IMR-90 (cell line): ENCODE measurements around the gene NDUFB11. TPM values are rescaled to one million over a fixed set of nuclear protein-coding genes. Genes with fewer than 3 reads are reported as not detected.
A peak's percentile ranks its signal among the peaks of the same experiment; 100 is the strongest.

ENCODE experiments used
- ATAC-seq: fragments of 200-7000 bp; cut with Tn5 transposase; 2 replicates; pipeline ENCODE4 v1.9.1; 2020; ENCODE audit warnings: low read depth, mild to moderate bottlenecking, moderate library complexity
- BruUV-seq: library from RNA; stranded (reverse); fragments of 400-500 nt; replicated peaks from 2 replicates; lab custom pipeline; 2021; lab: Mats Ljungman, UMichigan
- CTCF ChIA-PET: fragments of 300-600 bp; formaldehyde crosslinking; extraction: SDS; loops from one replicate; lab custom pipeline; 2021; ENCODE audit warnings: antibody characterized with exemption; lab: Yijun Ruan, JAX
- POLR2A ChIA-PET: fragments of 300-600 bp; sonication (Branson Sonifier 250); formaldehyde crosslinking; loops from one replicate; lab custom pipeline; 2022; ENCODE audit warnings: antibody characterized with exemption; ENCODE audit not compliant: unreplicated experiment; lab: Charles Lee
- DNase-seq: peaks from one replicate; pipeline ENCODE4 v3.0.0; 2013
- H2AFZ ChIP-seq: replicated peaks from 2 replicates; pipeline ENCODE3; 2013; ENCODE audit warnings: low read length, mild to moderate bottlenecking; ENCODE audit not compliant: poor library complexity
- H2AK5ac ChIP-seq: 2 replicates; pipeline ENCODE4 v1.6.1; 2013; ENCODE audit warnings: low read depth, low read length, inconsistent platforms
- H2AK9ac ChIP-seq: replicated peaks from 2 replicates; pipeline ENCODE3; 2013; ENCODE audit warnings: mild to moderate bottlenecking, low read depth, low read length, moderate library complexity; ENCODE audit not compliant: poor library complexity
- H2BK120ac ChIP-seq: 2 replicates; pipeline ENCODE4 v1.6.1; 2013; ENCODE audit warnings: low read depth, low read length, inconsistent platforms
- H2BK15ac ChIP-seq: 3 replicates; pipeline ENCODE4 v1.6.1; 2013; ENCODE audit warnings: low read depth, low read length, inconsistent platforms
- H2BK20ac ChIP-seq: 2 replicates; pipeline ENCODE4 v1.6.1; 2013; ENCODE audit warnings: low read depth, mild to moderate bottlenecking, inconsistent platforms, low read length, moderate library complexity
- H2BK5ac ChIP-seq: 2 replicates; pipeline ENCODE4 v1.6.1; 2013; ENCODE audit warnings: mild to moderate bottlenecking, low read depth, low read length, inconsistent platforms; ENCODE audit not compliant: poor library complexity, severe bottlenecking
- H3K14ac ChIP-seq: replicated peaks from 2 replicates; pipeline ENCODE4 v1.6.1; 2013; ENCODE audit warnings: low read depth, low read length, inconsistent platforms
- H3K18ac ChIP-seq: 2 replicates; pipeline ENCODE4 v1.6.1; 2013; ENCODE audit warnings: low read depth, low read length, control low read depth
- H3K23ac ChIP-seq: 2 replicates; pipeline ENCODE4 v1.6.1; 2013; ENCODE audit warnings: low read depth, low read length, inconsistent platforms
- H3K27ac ChIP-seq: 2 replicates; pipeline ENCODE4 v1.5.1; 2013; ENCODE audit warnings: mild to moderate bottlenecking, control low read depth, low read length; ENCODE audit not compliant: insufficient read depth
- H3K27me3 ChIP-seq: 2 replicates; pipeline ENCODE4 v1.6.1; 2013; ENCODE audit warnings: low read length; ENCODE audit not compliant: control insufficient read depth, insufficient read depth
- H3K36me3 ChIP-seq: 2 replicates; pipeline ENCODE4 v1.6.1; 2013; ENCODE audit warnings: low read length, mixed read lengths; ENCODE audit not compliant: control insufficient read depth, insufficient read depth
- H3K4ac ChIP-seq: 2 replicates; pipeline ENCODE4 v1.6.1; 2013; ENCODE audit warnings: low read depth, low read length, inconsistent platforms
- H3K4me1 ChIP-seq: 2 replicates; pipeline ENCODE4 v1.6.1; 2013; ENCODE audit warnings: low read length, mixed read lengths; ENCODE audit not compliant: control insufficient read depth, insufficient read depth
- H3K4me2 ChIP-seq: 2 replicates; pipeline ENCODE4 v1.6.1; 2013; ENCODE audit warnings: low read depth, mild to moderate bottlenecking, control low read depth, low read length, moderate library complexity
- H3K4me3 ChIP-seq: 2 replicates; pipeline ENCODE4 v1.5.1; 2013; ENCODE audit warnings: low read depth, mild to moderate bottlenecking, control low read depth, low read length, moderate library complexity; ENCODE audit not compliant: insufficient read depth
- H3K56ac ChIP-seq: 2 replicates; pipeline ENCODE4 v1.6.1; 2013; ENCODE audit warnings: low read length, inconsistent platforms; ENCODE audit not compliant: insufficient read depth; ENCODE audit errors: extremely low read depth
- H3K79me1 ChIP-seq, 2 experiments: 2 replicates each; pipeline ENCODE4 v1.6.1; 2013; ENCODE audit warnings: low read length in 2 of 2, inconsistent platforms in 1 of 2, low read depth in 1 of 2
- H3K9ac ChIP-seq: 2 replicates; pipeline ENCODE4 v1.6.1; 2013; ENCODE audit warnings: low read depth, low read length, control low read depth
- H3K9me1 ChIP-seq: 2 replicates; pipeline ENCODE4 v1.6.1; 2013; ENCODE audit warnings: low read length, inconsistent platforms; ENCODE audit not compliant: insufficient read depth
- H3K9me3 ChIP-seq: 2 replicates; pipeline ENCODE4 v1.6.1; 2013; ENCODE audit warnings: low read length; ENCODE audit not compliant: control insufficient read depth, insufficient read depth
- H4K20me1 ChIP-seq: 2 replicates; pipeline ENCODE4 v1.6.1; 2013; ENCODE audit warnings: low read length, inconsistent platforms; ENCODE audit not compliant: insufficient read depth
- H4K5ac ChIP-seq: 2 replicates; pipeline ENCODE4 v1.6.1; 2013; ENCODE audit warnings: mild to moderate bottlenecking, low read depth, low read length, control low read depth
- H4K8ac ChIP-seq, 2 experiments: 2 replicates each; pipeline ENCODE4 v1.6.1; 2013; ENCODE audit warnings: low read depth in 2 of 2, low read length in 2 of 2, control low read depth in 1 of 2, inconsistent platforms in 1 of 2
- H4K91ac ChIP-seq: 2 replicates; pipeline ENCODE4 v1.6.1; 2013; ENCODE audit warnings: low read depth, low read length, inconsistent platforms; ENCODE audit not compliant: insufficient read depth
- MAFK ChIP-seq: IDR thresholded peaks from 2 replicates; pipeline ENCODE4 v1.6.1; 2012; ENCODE audit warnings: low read depth, low read length, improper control_type of control experiment
- MAZ ChIP-seq: IDR thresholded peaks from 2 replicates; pipeline ENCODE4 v1.6.1; 2012; ENCODE audit warnings: low read depth, mild to moderate bottlenecking, low read length, improper control_type of control experiment, moderate library complexity, borderline replicate concordance
- NFE2L2 ChIP-seq: fragments of 150-350 bp; IDR thresholded peaks from 2 replicates; pipeline ENCODE4 v1.6.1; 2016; ENCODE audit warnings: low read depth, mild to moderate bottlenecking, low read length
- RAD21 ChIP-seq: IDR thresholded peaks from 2 replicates; pipeline ENCODE4 v1.6.1; 2012; ENCODE audit warnings: low read length, improper control_type of control experiment
- SMC3 ChIP-seq: fragments of 150-350 bp; IDR thresholded peaks from 2 replicates; pipeline ENCODE4 v1.6.1; 2016; ENCODE audit warnings: low read depth, mild to moderate bottlenecking, antibody characterized with exemption, low read length, moderate library complexity
- WGBS, 2 experiments: methylation state at CpG; one replicate each; pipeline versions ENCODE4 v1.1.5 to v1.1.7; 2013; ENCODE audit warnings: missing lambda C conversion rate in 2 of 2; ENCODE audit not compliant: insufficient read length in 1 of 2; ENCODE audit errors: extremely low coverage in 2 of 2; 5-methylcytosine and 5-hydroxymethylcytosine counted together
- dilution Hi-C: fragments of 300-500 bp; cut with HindIII; formaldehyde crosslinking; loops from one replicate; pipeline ENCODE4 v1.14.3; 2018; ENCODE audit warnings: low sequenced_read_pairs; ENCODE audit not compliant: unreplicated experiment
- in situ Hi-C: fragments of 300-500 bp; cut with MboI; formaldehyde crosslinking; loops from 3 replicates; pipeline ENCODE4 v1.14.3; 2019; ENCODE audit warnings: low sequenced_read_pairs, inconsistent platforms, mixed read lengths
- intact Hi-C: fragments of 100-400 bp; cut with micrococcal nuclease; formaldehyde crosslinking; loops from 2 replicates; pipeline ENCODE4 v1.10.0; 2022
- microRNA-seq, 2 experiments: library from miRNA; stranded (forward) in 1 of 2; unstranded in 1 of 2; fragments of 10-50 nt in 1 of 2; fragments of <30 nt in 1 of 2; gene quantifications in 1 of 2; microRNA quantifications in 1 of 2; one replicate each; pipeline versions ENCODE3 to v1.1.0; 2013 to 2020; ENCODE audit not compliant: insufficient read depth in 1 of 2, insufficient read length in 1 of 2, unreplicated experiment in 1 of 2
- polyA plus RNA-seq, 3 experiments: library from polyadenylated mRNA; depleted of rRNA; stranded (reverse); fragments of >200 nt; gene quantifications; 2 replicates each; pipeline ENCODE4 v1.2.3, GENCODE V29; 2012; ENCODE audit warnings: low replicate concordance in 1 of 3
- small RNA-seq, 5 experiments: library from RNA; depleted of rRNA; stranded (forward); fragments of <200 nt; gene quantifications; one replicate each; pipeline ENCODE3, GENCODE V24; 2012
- total RNA-seq: library from RNA; depleted of rRNA; stranded (reverse); fragments of >200 nt; gene quantifications from 2 replicates; pipeline ENCODE4 v1.2.3, GENCODE V29; 2012; rRNA removed
- TF ChIP-seq, protein P1 (sequence below): conservative IDR thresholded peaks from 2 replicates; pipeline ENCODE4 v1.5.1; 2012; ENCODE audit warnings: mild to moderate bottlenecking, low read depth, low read length, improper control_type of control experiment

NDUFB11 gene
- total and polyA plus RNA-seq, 2 of the 4 experiments (the other 2 are of a cell fraction), result 17.0 to 58.3 TPM

GRCh38 chrX:47093248-47093647, 51.3 kb downstream of the NDUFB11 start:
- DNase-seq (peak; percentile 55), ATAC-seq (peak; percentile 65)
- no TSS peak for BruUV-seq
- Histone ChIP-seq H2AFZ (no peak overlapping the region), H3K79me1 (no peaks in the 10 kb centered on the region), H4K91ac (no peak overlapping the region), H2BK20ac (no peak overlapping the region), H3K14ac (no peak overlapping the region), H3K9me1 (no peaks in the 10 kb centered on the region), H2AK9ac (no peak overlapping the region), H2BK120ac (no peak overlapping the region), H3K56ac (no peak overlapping the region), H2AK5ac (no peak overlapping the region), H3K4me1 (no peaks in the 10 kb centered on the region), H3K18ac (no peak overlapping the region), H3K36me3 (no peaks in the 10 kb centered on the region), H4K8ac (no peak overlapping the region), H3K23ac (no peak overlapping the region), H4K5ac (no peak overlapping the region), H3K9ac (no peak overlapping the region), H2BK15ac (no peak overlapping the region), H4K20me1 (no peaks in the 10 kb centered on the region), H3K4ac (no peak overlapping the region), H2BK5ac (no peak overlapping the region), H3K4me2 (no peak overlapping the region), H3K27ac (no peak overlapping the region), H3K27me3 (peaks cover 11% of the 10 kb centered on the region), H3K9me3 (no peaks in the 10 kb centered on the region), H3K4me3 (no peak overlapping the region)
- no CpG with 5 or more reads among the region's 1 CpG for WGBS, 2 experiments
- in situ Hi-C loops, result no loop called here
- dilution Hi-C loops, result no loop called here
- TF ChIP-seq SMC3 (peak; percentile 42), RAD21 (peak; percentile 61), MAZ (no peak), NFE2L2 (no peak), MAFK (no peak)
- TF ChIP-seq, protein P1, sequence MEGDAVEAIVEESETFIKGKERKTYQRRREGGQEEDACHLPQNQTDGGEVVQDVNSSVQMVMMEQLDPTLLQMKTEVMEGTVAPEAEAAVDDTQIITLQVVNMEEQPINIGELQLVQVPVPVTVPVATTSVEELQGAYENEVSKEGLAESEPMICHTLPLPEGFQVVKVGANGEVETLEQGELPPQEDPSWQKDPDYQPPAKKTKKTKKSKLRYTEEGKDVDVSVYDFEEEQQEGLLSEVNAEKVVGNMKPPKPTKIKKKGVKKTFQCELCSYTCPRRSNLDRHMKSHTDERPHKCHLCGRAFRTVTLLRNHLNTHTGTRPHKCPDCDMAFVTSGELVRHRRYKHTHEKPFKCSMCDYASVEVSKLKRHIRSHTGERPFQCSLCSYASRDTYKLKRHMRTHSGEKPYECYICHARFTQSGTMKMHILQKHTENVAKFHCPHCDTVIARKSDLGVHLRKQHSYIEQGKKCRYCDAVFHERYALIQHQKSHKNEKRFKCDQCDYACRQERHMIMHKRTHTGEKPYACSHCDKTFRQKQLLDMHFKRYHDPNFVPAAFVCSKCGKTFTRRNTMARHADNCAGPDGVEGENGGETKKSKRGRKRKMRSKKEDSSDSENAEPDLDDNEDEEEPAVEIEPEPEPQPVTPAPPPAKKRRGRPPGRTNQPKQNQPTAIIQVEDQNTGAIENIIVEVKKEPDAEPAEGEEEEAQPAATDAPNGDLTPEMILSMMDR, result peak; percentile 55
- ChIA-PET POLR2A (no interaction called here), CTCF (interaction anchor here (0.6 to 1.5 kb wide), 8 partner anchors 8 to 290 kb away, joined by 3 to 6 read pairs (median 4); no protein-coding TSS in a partner anchor)
- intact Hi-C loops, result loop anchor here (1.0 to 10.0 kb wide), 4 partner anchors 61 to 538 kb away; partner anchors contain the start of gene SLC9A7

Small RNAs within 50 kb of the gene (microRNA-seq; reads per million reads assigned to microRNA genes)
- gene RNU12-2P (ENCODE audit: insufficient read depth, insufficient read length), result not detected

Small RNAs within 50 kb of the gene (small RNA-seq; reads per million reads assigned to genes)
- 0 to 2.4 (median 0.15) reads per million in 5 experiments for gene RNU12-2P

Other genes with a start within 250 kb of the NDUFB11 start
- 4.4 and 4.7 TPM in 2 replicates for gene JADE3, start 232.3 kb downstream of the NDUFB11 start, total RNA-seq
- 1.7 and 2.1 TPM in 2 replicates for gene JADE3, start 232.3 kb downstream of the NDUFB11 start, polyA plus RNA-seq (2012; rRNA removed)
- under 0.01 and 0.18 TPM in 2 replicates for gene RGN, start 66.3 kb downstream of the NDUFB11 start, total RNA-seq
- 0.26 and 0.44 TPM in 2 replicates for gene RGN, start 66.3 kb downstream of the NDUFB11 start, polyA plus RNA-seq (2012; rRNA removed)
- 36.0 and 37.8 TPM in 2 replicates for gene RBM10, start 519 bp upstream of the NDUFB11 start, total RNA-seq
- 33.4 and 38.3 TPM in 2 replicates for gene RBM10, start 519 bp upstream of the NDUFB11 start, polyA plus RNA-seq (2012; rRNA removed)
- gene UBA1, start 49.1 kb upstream of the NDUFB11 start, total RNA-seq, result 256 and 299 TPM in 2 replicates
- gene UBA1, start 49.1 kb upstream of the NDUFB11 start, polyA plus RNA-seq (2012; rRNA removed), result 343 and 366 TPM in 2 replicates
- gene CDK16, start 74.0 kb upstream of the NDUFB11 start, total RNA-seq, result 69.4 and 85.3 TPM in 2 replicates
- 106 and 116 TPM in 2 replicates for gene CDK16, start 74.0 kb upstream of the NDUFB11 start, polyA plus RNA-seq (2012; rRNA removed)
- gene USP11, start 88.3 kb upstream of the NDUFB11 start, total RNA-seq, result 50.5 and 59.7 TPM in 2 replicates
- 33.0 and 33.5 TPM in 2 replicates for gene USP11, start 88.3 kb upstream of the NDUFB11 start, polyA plus RNA-seq (2012; rRNA removed)
- under 0.01 TPM in 1 of 2 replicates, not detected in the other for gene ZNF157, start 225.9 kb upstream of the NDUFB11 start, total RNA-seq
- not detected in 2 replicates for gene ZNF157, start 225.9 kb upstream of the NDUFB11 start, polyA plus RNA-seq (2012; rRNA removed)